A549 (cell line): Measurements from ENCODE around the gene COX6A1.

Source experiments
- BHLHE40 ChIP-seq: IDR thresholded peaks from 2 replicates; pipeline ENCODE4 v1.6.1; 2012; ENCODE audit warnings: low read depth, low read length, inconsistent platforms
- CTCF ChIP-seq: fragments of >200 bp; sonication (Bioruptor Twin); formaldehyde crosslinking; IDR thresholded peaks from 3 replicates; pipeline ENCODE4 v1.5.1; 2016
- EP300 ChIP-seq, 2 experiments: fragments of >200 bp; sonication (Bioruptor Twin); formaldehyde crosslinking; IDR thresholded peaks; 2 replicates in 1 of 2; 3 replicates in 1 of 2; pipeline ENCODE4 v1.6.1; 2016 to 2017
- HOXA7 ChIP-seq: fragments of 250-450 bp; sonication (Bioruptor Pico); IDR thresholded peaks from 2 replicates; pipeline ENCODE4 v1.5.0; 2020; ENCODE audit warnings: mild to moderate bottlenecking, moderate library complexity
- NFE2L2 ChIP-seq: fragments of 150-350 bp; conservative IDR thresholded peaks from 2 replicates; pipeline ENCODE4 v1.6.1; 2014; ENCODE audit warnings: low read length
- POLR2A ChIP-seq: IDR thresholded peaks from 2 replicates; pipeline ENCODE4 v1.6.1; 2012; ENCODE audit warnings: mild to moderate bottlenecking, low read length
- RAD21 ChIP-seq, 2 experiments: fragments of >200 bp in 1 of 2; sonication (Bioruptor Twin) in 1 of 2; formaldehyde crosslinking in 1 of 2; IDR thresholded peaks in 1 of 2; conservative IDR thresholded peaks in 1 of 2; 2 replicates in 1 of 2; 3 replicates in 1 of 2; pipeline ENCODE4 v1.6.1; 2012 to 2018; ENCODE audit warnings: inconsistent platforms in 1 of 2
- RFX5 ChIP-seq: fragments of 450-650 bp; IDR thresholded peaks from 2 replicates; pipeline ENCODE4 v1.7.1; 2014; ENCODE audit warnings: antibody characterized with exemption, mild to moderate bottlenecking, moderate library complexity
- TP53 ChIP-seq: fragments of 250-450 bp; sonication (Bioruptor Pico); IDR thresholded peaks from 2 replicates; pipeline ENCODE4 v1.5.0; 2021; ENCODE audit warnings: mild to moderate bottlenecking, moderate library complexity
- ZFP36 ChIP-seq: fragments of 450-650 bp; IDR thresholded peaks from 2 replicates; pipeline ENCODE4 v1.6.1; 2014; ENCODE audit warnings: borderline replicate concordance; ENCODE audit not compliant: partially characterized antibody

DNA sequence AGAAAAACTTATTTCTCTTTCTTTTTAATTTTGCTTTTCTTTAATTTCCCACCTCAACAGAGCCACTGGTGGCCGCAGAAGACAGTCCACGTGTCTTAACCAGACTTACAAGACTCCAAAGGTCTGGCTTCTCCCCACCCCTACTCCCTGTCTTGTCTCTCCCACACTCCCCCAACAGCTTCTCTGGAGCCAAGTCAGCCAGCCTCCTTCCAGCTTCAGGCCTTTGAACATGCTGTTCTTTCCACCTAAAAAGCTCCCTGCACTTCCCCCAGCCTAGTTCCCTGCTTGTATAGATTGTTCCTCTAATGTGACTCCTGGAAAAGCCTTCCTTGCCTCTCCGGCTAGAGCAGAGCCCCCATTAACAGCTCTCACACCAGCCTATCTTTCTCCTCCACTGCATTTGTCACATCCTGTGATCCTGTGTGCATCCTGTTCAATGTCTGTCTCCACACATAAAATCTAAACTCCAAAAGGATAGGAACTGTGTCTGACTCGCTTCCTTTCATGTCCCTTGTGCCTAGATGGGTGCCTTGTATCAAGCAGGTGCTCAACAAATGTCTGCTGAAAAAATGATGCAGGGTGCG, 50.2 kb downstream of the COX6A1 start:
- TF ChIP-seq EP300 (IDR thresholded peaks at IDR 0.05) (no peak), POLR2A (no peak), CTCF (no peak), BHLHE40 (no peak), TP53 (no peak), RAD21 (conservative IDR thresholded peaks at IDR 0.05 in 1 of 2, IDR thresholded peaks at IDR 0.05 in 1 of 2) (no peak), HOXA7 (no peak), ZFP36 (no peak), RFX5 (no peak), NFE2L2 (no peak)
